HFFc6 (cell line): ENCODE data around the gene PYCR2. TPM values are rescaled to one million over a fixed set of nuclear protein-coding genes. Genes with fewer than 3 reads are reported as not detected.
A peak's percentile ranks its signal among the peaks of the same experiment; 100 is the strongest.

Experiments used
- DNase-seq: peaks from one replicate; pipeline ENCODE4 v3.0.0-alpha.2; 2018
- H3K27ac Mint-ChIP-seq: 2 replicates; pipeline ENCODE4 v1.8.0; 2020; ENCODE audit warnings: mild to moderate bottlenecking, mixed read lengths
- H3K27me3 Mint-ChIP-seq: 2 replicates; pipeline ENCODE4 v1.8.0; 2021; ENCODE audit warnings: mild to moderate bottlenecking, moderate library complexity, mixed read lengths; ENCODE audit not compliant: insufficient read depth
- H3K36me3 Mint-ChIP-seq: 2 replicates; pipeline ENCODE4 v1.8.0; 2021; ENCODE audit warnings: low read depth, mixed read lengths
- H3K4me1 Mint-ChIP-seq: 2 replicates; pipeline ENCODE4 v1.8.0; 2020; ENCODE audit warnings: low read depth, mixed read lengths
- H3K4me3 Mint-ChIP-seq: 2 replicates; pipeline ENCODE4 v1.8.0; 2020; ENCODE audit warnings: mild to moderate bottlenecking, moderate library complexity, mixed read lengths
- H3K9me3 Mint-ChIP-seq: 2 replicates; pipeline ENCODE4 v1.8.0; 2020; ENCODE audit warnings: mild to moderate bottlenecking, mixed read lengths
- CTCF ChIP-seq: fragments of 200-600 bp; sonication (generic); IDR thresholded peaks from 2 replicates; pipeline ENCODE4 v1.5.0; 2021; ENCODE audit warnings: antibody characterized with exemption, mild to moderate bottlenecking
- total RNA-seq, 6 experiments: library from RNA; stranded (reverse); fragmentation: NEBNext Ultra II Directional; extraction: Animal tissue kit (Norgen Biotek cat#: 25700); gene quantifications; 2 replicates in 1 of 6; 3 replicates in 5 of 6; pipeline ENCODE4 v1.2.3, GENCODE V29; 2021

Gene PYCR2
- total RNA-seq, 6 experiments from 2014 or later = 50.7 to 56.3 (median 52.8) TPM

GRCh38 chr1:225963735-225964530, 39.9 kb upstream of the PYCR2 start:
- no peak overlapping the region for H3K27ac Mint-ChIP-seq
- no peak for DNase-seq

GRCh38 chr1:225962440-225962975, 38.5 kb upstream of the PYCR2 start:
- TF ChIP-seq CTCF = peak; percentile 78
- Mint-ChIP-seq H3K9me3 (no peaks in the 10 kb centered on the region), H3K4me1 (no peaks in the 10 kb centered on the region), H3K27ac (no peak overlapping the region), H3K27me3 (peaks cover 7% of the 10 kb centered on the region), H3K36me3 (no peaks in the 10 kb centered on the region), H3K4me3 (no peak overlapping the region)
- DNase-seq = no peak

More at GRCh38 chr1:225963735-225964530, 39.9 kb upstream of the PYCR2 start:
- H3K9me3 Mint-ChIP-seq = no peaks in the 10 kb centered on the region
- peaks cover 7% of the 10 kb centered on the region for H3K27me3 Mint-ChIP-seq
- no peaks in the 10 kb centered on the region for H3K36me3 Mint-ChIP-seq
- TF ChIP-seq CTCF = no peak
- H3K4me3 Mint-ChIP-seq = no peak overlapping the region
- no peaks in the 10 kb centered on the region for H3K4me1 Mint-ChIP-seq

DNA sequence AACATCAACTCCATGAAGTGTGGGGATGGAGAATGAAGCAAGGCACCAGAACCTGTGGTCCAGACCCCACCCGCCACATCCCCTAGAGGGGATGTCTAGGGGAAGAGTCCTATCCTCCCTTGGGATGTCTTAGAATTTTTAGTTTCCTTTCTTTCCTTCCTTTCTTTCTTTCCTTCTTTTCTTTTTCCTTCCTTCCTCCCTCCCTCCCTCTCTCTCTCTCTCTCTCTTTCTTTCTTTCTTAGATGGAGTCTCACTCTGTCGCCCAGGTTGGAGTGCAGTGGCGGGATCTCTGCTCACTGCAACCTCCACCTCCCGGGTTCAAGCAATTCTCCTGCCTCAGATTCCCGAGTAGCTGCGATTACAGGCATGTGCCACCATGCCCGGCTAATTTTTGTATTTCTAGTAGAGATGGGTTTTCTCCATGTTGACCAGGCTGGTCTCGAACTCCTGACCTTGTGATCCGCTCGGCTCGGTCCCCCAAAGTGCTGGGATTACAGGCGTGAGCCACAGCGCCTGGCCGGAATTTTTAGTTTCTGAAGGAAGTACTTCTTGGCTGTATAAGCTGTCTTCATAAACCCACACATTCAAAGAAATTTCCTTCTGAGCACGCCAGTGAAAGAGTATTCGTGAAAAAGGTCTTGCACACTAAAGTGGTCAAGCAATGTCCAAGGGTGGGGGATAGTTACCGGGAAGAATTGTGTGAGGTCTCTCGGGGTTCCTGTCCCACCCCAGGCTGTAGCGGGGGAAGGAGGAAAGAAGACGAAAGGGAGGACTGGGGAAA, 37.8 kb upstream of the PYCR2 start:
- Mint-ChIP-seq H3K36me3 (no peaks in the 10 kb centered on the region), H3K4me1 (no peaks in the 10 kb centered on the region), H3K9me3 (no peaks in the 10 kb centered on the region), H3K4me3 (no peak overlapping the region), H3K27me3 (peaks cover 12% of the 10 kb centered on the region), H3K27ac (no peak overlapping the region)
- no peak for TF ChIP-seq CTCF
- DNase-seq = no peak

DNA sequence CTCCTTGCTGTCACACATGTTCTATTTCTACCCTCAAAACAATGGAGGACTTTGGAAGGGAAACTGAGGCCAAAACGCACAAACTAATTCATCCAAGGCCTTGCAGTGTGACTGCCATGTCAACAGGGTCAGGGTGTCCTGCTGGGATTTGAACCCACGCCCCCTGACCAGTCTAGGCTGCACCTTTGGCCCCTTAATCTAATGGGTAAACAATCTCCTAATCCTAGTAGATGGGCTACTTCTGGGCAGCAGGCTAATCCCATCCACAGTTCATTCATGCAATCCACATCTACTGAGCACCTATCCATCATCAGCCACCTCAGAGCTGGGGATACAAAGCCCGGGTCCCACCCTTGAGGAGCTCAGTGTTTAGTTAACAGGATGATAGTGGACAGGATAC, 34.0 kb upstream of the PYCR2 start:
- H3K36me3 Mint-ChIP-seq = no peaks in the 10 kb centered on the region
- TF ChIP-seq CTCF = no peak
- no peak for DNase-seq
- no peaks in the 10 kb centered on the region for H3K4me1 Mint-ChIP-seq
- no peaks in the 10 kb centered on the region for H3K9me3 Mint-ChIP-seq
- H3K27ac Mint-ChIP-seq = no peak overlapping the region
- peaks cover 27% of the 10 kb centered on the region for H3K27me3 Mint-ChIP-seq
- H3K4me3 Mint-ChIP-seq = no peak overlapping the region

- Mint-ChIP-seq H3K36me3 (no peaks in the 10 kb centered on the region), H3K27ac (no peak overlapping the region), H3K4me1 (no peaks in the 10 kb centered on the region), H3K27me3 (peaks cover 32% of the 10 kb centered on the region), H3K9me3 (no peaks in the 10 kb centered on the region), H3K4me3 (no peak overlapping the region)
- no peak for TF ChIP-seq CTCF
- DNase-seq = no peak
Observed at GRCh38 chr1:225954753-225955152, 30.7 kb upstream of the PYCR2 start.
